Stimulated activated CD8-positive, alpha-beta memory T cell treated with anti-CD3 and anti-CD28 coated beads, Interleukin-7, amount 100 ng/mL, for 24 hours (primary cell): ENCODE data around the gene FXR2.

Experiments
- DNase-seq: peaks from one replicate; pipeline ENCODE4 v3.0.0-alpha.2; 2020; ENCODE audit warnings: low read depth

Gene FXR2

GRCh38 chr17:7570351-7570750 is 44.3 kb downstream of the FXR2 start:
- DNase-seq = no peak

- DNase-seq = no peak
Measured at GRCh38 chr17:7569571-7569970, 45.1 kb downstream of the FXR2 start.

GRCh38 chr17:7563115-7563869 is 51.4 kb downstream of the FXR2 start:
- no peak for DNase-seq

GRCh38 chr17:7562208-7562605 is 52.5 kb downstream of the FXR2 start:
- no peak for DNase-seq

- peak; percentile 79 for DNase-seq
Measured at GRCh38 chr17:7561589-7562207, 53.0 kb downstream of the FXR2 start, which contains the start of gene SENP3. SENP3 (plus strand) TSS chr17:7561919; CDS start chr17:7563077, 1,158 bp downstream.

GRCh38 chr17:7561028-7561575 is 53.6 kb downstream of the FXR2 start:
- peak; percentile 70 for DNase-seq

- DNase-seq = peak; percentile 47
Measured at GRCh38 chr17:7560172-7561027, 54.3 kb downstream of the FXR2 start.

- DNase-seq = no peak
Measured at GRCh38 chr17:7559320-7560171, 55.2 kb downstream of the FXR2 start.

- no peak for DNase-seq
Measured at GRCh38 chr17:7558544-7559319, 56.0 kb downstream of the FXR2 start, which contains the start of gene TNFSF13. TNFSF13 (plus strand) TSS chr17:7558750; CDS start chr17:7559040, 290 bp downstream.

GRCh38 chr17:7557775-7558543 is 56.7 kb downstream of the FXR2 start:
- DNase-seq = no peak

- DNase-seq = no peak
Measured at GRCh38 chr17:7557147-7557764, 57.4 kb downstream of the FXR2 start.

- DNase-seq = no peak
Measured at GRCh38 chr17:7556627-7557026, 58.1 kb downstream of the FXR2 start.

- DNase-seq = no peak
Measured at GRCh38 chr17:7555320-7555948, 59.3 kb downstream of the FXR2 start.

- DNase-seq = no peak
Measured at GRCh38 chr17:7553356-7553755, 61.3 kb downstream of the FXR2 start.

- DNase-seq = no peak
Measured at GRCh38 chr17:7552621-7553051, 62.1 kb downstream of the FXR2 start.

GRCh38 chr17:7551396-7551795 is 63.3 kb downstream of the FXR2 start:
- no peak for DNase-seq

- no peak for DNase-seq
Measured at GRCh38 chr17:7550344-7550743, 64.4 kb downstream of the FXR2 start.

GRCh38 chr17:7549401-7550055 is 65.2 kb downstream of the FXR2 start:
- no peak for DNase-seq
